GM12874 (cell line): Measurements from ENCODE around the gene CD72.

ENCODE experiments used
- TF ChIP-seq, protein P1 (sequence below): IDR thresholded peaks from 2 replicates; pipeline ENCODE4 v1.5.1; 2011; ENCODE audit warnings: low read depth, mild to moderate bottlenecking, control low read depth, low read length, moderate library complexity; ENCODE audit not compliant: insufficient read depth

CD72 gene

DNA sequence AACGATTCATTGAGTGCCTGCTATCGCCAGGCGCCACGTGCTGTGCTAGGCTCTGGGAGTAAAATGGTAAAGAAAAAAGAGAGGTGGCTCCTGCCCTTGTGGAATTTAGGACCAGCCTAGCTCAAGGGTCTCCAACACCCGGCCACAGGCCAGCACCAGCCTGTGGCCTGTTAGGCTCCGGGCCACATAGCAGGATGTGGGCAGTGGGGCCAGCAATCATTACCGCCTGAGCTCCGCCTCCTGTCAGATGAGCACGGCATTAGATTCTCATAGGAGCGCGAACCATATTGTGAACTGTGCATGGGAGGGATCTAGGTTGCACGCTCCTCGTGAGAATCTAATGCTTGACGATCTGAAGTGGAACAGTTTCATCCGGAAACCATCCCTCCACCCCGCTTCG, 38.1 kb upstream of the CD72 start:
- TF ChIP-seq, protein P1, sequence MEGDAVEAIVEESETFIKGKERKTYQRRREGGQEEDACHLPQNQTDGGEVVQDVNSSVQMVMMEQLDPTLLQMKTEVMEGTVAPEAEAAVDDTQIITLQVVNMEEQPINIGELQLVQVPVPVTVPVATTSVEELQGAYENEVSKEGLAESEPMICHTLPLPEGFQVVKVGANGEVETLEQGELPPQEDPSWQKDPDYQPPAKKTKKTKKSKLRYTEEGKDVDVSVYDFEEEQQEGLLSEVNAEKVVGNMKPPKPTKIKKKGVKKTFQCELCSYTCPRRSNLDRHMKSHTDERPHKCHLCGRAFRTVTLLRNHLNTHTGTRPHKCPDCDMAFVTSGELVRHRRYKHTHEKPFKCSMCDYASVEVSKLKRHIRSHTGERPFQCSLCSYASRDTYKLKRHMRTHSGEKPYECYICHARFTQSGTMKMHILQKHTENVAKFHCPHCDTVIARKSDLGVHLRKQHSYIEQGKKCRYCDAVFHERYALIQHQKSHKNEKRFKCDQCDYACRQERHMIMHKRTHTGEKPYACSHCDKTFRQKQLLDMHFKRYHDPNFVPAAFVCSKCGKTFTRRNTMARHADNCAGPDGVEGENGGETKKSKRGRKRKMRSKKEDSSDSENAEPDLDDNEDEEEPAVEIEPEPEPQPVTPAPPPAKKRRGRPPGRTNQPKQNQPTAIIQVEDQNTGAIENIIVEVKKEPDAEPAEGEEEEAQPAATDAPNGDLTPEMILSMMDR, result no peak

GRCh38 chr9:35653611-35654010, 35.4 kb upstream of the CD72 start:
- TF ChIP-seq, protein P1, result no peak

DNA sequence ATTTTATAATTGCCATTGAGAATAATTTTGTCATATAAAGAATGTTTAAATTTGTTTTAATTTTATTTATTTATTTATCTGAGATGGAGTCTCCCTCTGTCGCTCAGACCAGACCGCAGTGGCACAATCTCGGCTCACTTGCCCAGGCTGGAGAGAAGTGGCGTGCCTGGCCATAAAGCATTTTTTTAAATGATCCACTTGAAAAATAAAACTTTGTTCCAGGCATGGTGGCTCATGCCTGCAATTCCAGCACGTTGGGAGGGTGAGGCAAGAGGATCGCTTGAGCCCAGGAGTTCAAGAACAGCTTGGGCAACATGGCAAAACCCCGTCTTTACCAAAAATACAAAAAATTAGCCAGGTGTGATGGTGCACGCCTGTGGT, 34.6 kb upstream of the CD72 start:
- TF ChIP-seq, protein P1, result no peak

DNA sequence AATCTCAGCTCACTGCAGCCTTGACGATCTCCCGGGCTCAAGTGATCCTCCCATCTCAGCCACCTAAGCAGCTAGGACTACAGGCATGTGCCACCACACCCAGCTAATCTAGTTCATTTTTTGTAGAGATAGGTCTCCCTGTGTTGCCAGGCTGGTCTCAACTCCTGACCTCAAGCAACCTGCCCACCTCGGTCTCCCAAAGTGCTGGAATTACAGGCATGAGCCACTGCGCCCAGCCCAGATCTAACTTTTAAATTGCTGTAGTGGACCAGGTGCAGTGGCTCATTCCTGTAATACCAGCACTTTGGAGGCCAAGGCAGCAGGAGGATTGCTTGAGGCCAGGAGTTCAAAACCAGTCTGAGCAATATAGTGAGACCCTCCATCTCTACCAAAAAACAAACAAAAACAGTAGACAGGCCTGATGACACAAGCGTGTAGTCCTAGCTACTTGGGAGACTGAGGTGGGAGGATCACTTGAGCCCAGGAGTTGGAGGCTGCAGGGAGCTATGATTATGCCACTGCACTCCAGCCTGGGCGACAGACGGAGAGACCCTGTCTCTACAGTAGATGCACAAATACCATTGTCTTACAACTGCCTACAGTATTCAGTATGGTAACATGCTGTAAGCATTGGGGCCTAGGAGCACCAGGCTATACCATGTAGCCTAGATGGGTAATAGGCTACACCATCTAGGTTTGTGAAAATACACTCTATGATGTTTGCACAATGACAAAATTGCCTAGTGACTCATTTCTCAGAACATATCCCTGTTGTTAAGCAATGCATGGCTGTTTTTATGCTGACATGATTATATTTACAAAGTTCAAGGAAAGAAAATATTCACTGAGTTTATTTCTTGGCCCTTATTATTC, 34.0 kb upstream of the CD72 start:
- TF ChIP-seq, protein P1, result no peak

GRCh38 chr9:35650341-35651158, 32.3 kb upstream of the CD72 start, which contains the start of gene SIT1:
Gene SIT1 (minus strand): TSS chr9:35650931. CDS start chr9:35650853, 78 bp downstream.
- TF ChIP-seq, protein P1, result no peak

- TF ChIP-seq, protein P1, result no peak
Measured at GRCh38 chr9:35649431-35650340, 31.5 kb upstream of the CD72 start.
